ENCODE data around the gene RAVER2.
"Not testable (repeated sequence)": the region's sequence is repeated elsewhere in the genome, so short reads cannot be mapped to it uniquely, and the experiment has no call there.

RAVER2 gene

GRCh38 chr1:64820572-64820971 lies 75.7 kb downstream of the RAVER2 start:
- DNase-seq, result not testable (repeated sequence)

GRCh38 chr1:64822621-64823020 lies 77.7 kb downstream of the RAVER2 start:
- DNase-seq, result no peak

GRCh38 chr1:64823691-64824476 lies 79.0 kb downstream of the RAVER2 start:
- DNase-seq, result peak; percentile 37

GRCh38 chr1:64826991-64827390 lies 82.1 kb downstream of the RAVER2 start:
- DNase-seq, result no peak

GRCh38 chr1:64828829-64829228 lies 84.0 kb downstream of the RAVER2 start:
- no peak for DNase-seq

- DNase-seq, result no peak
Observed at GRCh38 chr1:64829411-64830029, 84.6 kb downstream of the RAVER2 start.

- DNase-seq, result no peak
Observed at GRCh38 chr1:64830030-64830651, 85.3 kb downstream of the RAVER2 start.

GRCh38 chr1:64834734-64835133 lies 89.9 kb downstream of the RAVER2 start:
- DNase-seq, result no peak

GRCh38 chr1:64836802-64837201 lies 91.9 kb downstream of the RAVER2 start:
- DNase-seq, result no peak

- DNase-seq, result no peak
Observed at GRCh38 chr1:64838486-64838885, 93.6 kb downstream of the RAVER2 start.

GRCh38 chr1:64839261-64839660 lies 94.4 kb downstream of the RAVER2 start:
- DNase-seq, result no peak

- no peak for DNase-seq
Observed at GRCh38 chr1:64839732-64840405, 95.0 kb downstream of the RAVER2 start.

GRCh38 chr1:64841330-64842065 lies 96.6 kb downstream of the RAVER2 start:
- no peak for DNase-seq

- DNase-seq, result no peak
Observed at GRCh38 chr1:64842224-64842623, 97.3 kb downstream of the RAVER2 start.

GRCh38 chr1:64843675-64844074 lies 98.8 kb downstream of the RAVER2 start:
- DNase-seq, result no peak

- DNase-seq, result no peak
Observed at GRCh38 chr1:64844175-64844574, 99.3 kb downstream of the RAVER2 start.

- DNase-seq, result no peak
Observed at GRCh38 chr1:64844609-64845008, 99.7 kb downstream of the RAVER2 start.

GRCh38 chr1:64845831-64846425 lies 101.1 kb downstream of the RAVER2 start:
- no peak for DNase-seq

- DNase-seq, result no peak
Observed at GRCh38 chr1:64846573-64847430, 101.9 kb downstream of the RAVER2 start.

- DNase-seq, result no peak
Observed at GRCh38 chr1:64847666-64848065, 102.8 kb downstream of the RAVER2 start.

- no peak for DNase-seq
Observed at GRCh38 chr1:64848136-64848535, 103.3 kb downstream of the RAVER2 start.

Measured in stimulated activated CD4-positive, alpha-beta T cell treated with anti-CD3 and anti-CD28 coated beads, Interleukin-12 subunit alpha, Interleukin-12 subunit beta, amount 100 ng/mL, for 4 hours (primary cell).